ENCODE measurements around the gene ZNF813.
"Not testable (repeated sequence)": the region's sequence is repeated elsewhere in the genome, so short reads cannot be mapped to it uniquely, and the experiment has no call there.

ZNF813 gene

GRCh38 chr19:53455828-53456227 is 11.7 kb upstream of the ZNF813 start:
- DNase-seq (ENCODE audit: insufficient read length, low spot score) (no peak), FAIRE-seq (no peak)
- no peak for TF ChIP-seq CTCF (IDR thresholded peaks at IDR 0.05; ENCODE audit: insufficient read depth, missing control alignments)

DNA sequence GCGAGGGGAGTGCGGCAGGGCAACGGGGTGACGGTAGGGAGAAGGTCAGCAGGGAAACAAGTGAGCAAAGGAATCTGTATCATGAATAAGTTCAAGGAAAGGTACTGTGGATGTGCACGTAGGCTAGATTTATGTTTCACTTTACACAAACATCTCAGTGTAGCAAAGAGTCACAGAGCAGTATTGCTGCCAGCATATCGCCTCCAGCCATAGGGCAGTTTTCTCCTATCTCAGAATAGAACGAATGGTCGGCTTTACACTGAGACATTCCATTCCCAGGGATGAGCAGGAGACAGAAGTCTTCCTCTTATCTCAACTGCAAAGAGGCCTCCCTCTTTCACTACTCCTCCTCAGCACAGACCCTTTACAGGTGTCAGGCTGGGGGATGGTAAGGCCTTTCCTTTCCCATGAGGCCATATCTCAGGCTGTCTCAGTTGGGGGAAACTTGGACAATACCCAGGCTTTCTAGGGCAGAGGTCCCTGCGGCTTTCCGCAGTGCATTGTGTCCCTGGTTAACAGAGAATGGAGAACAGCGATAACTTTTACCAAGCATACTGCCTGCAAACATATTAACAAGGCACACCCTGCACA is 7.3 kb upstream of the ZNF813 start:
- DNase-seq (ENCODE audit: insufficient read length, low spot score); FAIRE-seq: not testable (repeated sequence)

GRCh38 chr19:53461866-53462265 is 5.7 kb upstream of the ZNF813 start:
- FAIRE-seq (no peak), DNase-seq (ENCODE audit: insufficient read length, low spot score) (no peak)
- TF ChIP-seq CTCF (IDR thresholded peaks at IDR 0.05; ENCODE audit: insufficient read depth, missing control alignments) = no peak

GRCh38 chr19:53462861-53463260 is 4.7 kb upstream of the ZNF813 start:
- FAIRE-seq (no peak), DNase-seq (ENCODE audit: insufficient read length, low spot score) (no peak)
- TF ChIP-seq CTCF (IDR thresholded peaks at IDR 0.05; ENCODE audit: insufficient read depth, missing control alignments) = no peak

DNA sequence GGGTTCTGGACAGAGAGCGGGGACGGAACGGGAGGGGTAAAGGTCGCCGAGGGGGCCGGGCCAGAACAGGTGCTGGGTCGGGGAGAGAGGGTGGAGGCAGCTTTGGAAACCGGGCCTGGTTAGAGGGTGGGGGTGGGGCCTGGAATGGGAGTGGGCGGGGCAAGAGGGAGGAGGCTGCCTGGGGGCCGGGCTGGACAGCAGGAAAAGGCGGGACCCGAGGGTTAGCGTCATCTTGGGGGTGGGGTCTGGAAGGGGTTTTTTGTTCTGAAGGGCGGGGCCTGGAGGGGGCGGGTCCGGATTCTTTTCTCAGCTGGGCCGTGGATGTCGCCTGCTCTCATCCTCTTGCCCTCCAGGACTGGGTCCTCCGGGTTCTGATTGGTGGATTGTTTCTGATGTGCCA is 4.3 kb upstream of the ZNF813 start:
- no peak for FAIRE-seq
- DNase-seq (ENCODE audit: insufficient read length, low spot score) = no peak
- TF ChIP-seq CTCF (IDR thresholded peaks at IDR 0.05; ENCODE audit: insufficient read depth, missing control alignments) = no peak

DNA sequence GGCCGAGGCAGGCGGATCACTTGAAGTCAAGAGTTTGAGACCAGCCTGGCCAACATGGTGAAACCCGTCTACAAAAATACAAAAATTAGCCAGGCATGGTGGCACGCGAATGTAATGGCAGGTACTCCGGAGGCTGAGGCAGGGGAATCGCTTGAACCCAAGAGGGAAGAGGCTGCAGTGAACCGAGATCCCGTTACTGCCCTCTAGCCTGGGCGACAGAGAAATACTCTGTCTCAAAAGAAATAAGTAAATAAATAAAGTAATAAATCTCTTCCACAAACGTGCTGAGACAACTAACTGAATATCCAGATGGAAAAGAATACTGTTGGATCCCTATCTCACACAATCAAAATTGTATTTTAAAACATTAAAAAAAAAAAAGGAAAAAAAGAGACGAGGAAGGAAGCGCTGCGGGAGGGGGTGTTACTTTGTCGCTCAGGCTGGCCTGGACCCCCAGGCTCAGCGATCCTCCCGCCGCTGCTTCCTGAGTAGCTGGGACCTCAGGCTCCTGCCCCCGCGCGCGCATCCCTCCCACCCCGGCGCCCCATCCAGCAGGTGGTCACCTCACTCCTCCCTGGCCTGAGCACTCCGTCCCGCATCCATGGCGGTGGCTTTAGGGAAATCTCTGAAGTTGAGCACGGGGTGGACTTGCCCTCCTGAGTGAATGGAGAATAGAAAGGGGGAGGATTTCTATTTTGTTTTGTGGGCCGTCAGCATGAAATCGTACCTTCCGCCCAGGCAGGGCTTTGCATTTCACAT is 628 bp upstream of the ZNF813 start:
- DNase-seq (ENCODE audit: insufficient read length, low spot score) (no peak), FAIRE-seq (no peak)

GRCh38 chr19:53468628-53469027 is 1.1 kb downstream of the ZNF813 start:
- not testable (repeated sequence) for DNase-seq (ENCODE audit: insufficient read length, low spot score); FAIRE-seq

More for the DNA sequence above, 628 bp upstream of the ZNF813 start:
- TF ChIP-seq CTCF (IDR thresholded peaks at IDR 0.05; ENCODE audit: insufficient read depth, missing control alignments) = no peak

- TF ChIP-seq CTCF (IDR thresholded peaks at IDR 0.05; ENCODE audit: insufficient read depth, missing control alignments) = no peak
- DNase-seq (ENCODE audit: insufficient read length, low spot score) (no peak), FAIRE-seq (no peak)
Observed at GRCh38 chr19:53471916-53472315, 4.4 kb downstream of the ZNF813 start.

- not testable (repeated sequence) for DNase-seq (ENCODE audit: insufficient read length, low spot score); FAIRE-seq
Observed at GRCh38 chr19:53474832-53475231, 7.3 kb downstream of the ZNF813 start.

GRCh38 chr19:53475470-53475869 is 7.9 kb downstream of the ZNF813 start:
- not testable (repeated sequence) for FAIRE-seq; DNase-seq (ENCODE audit: insufficient read length, low spot score)

DNA sequence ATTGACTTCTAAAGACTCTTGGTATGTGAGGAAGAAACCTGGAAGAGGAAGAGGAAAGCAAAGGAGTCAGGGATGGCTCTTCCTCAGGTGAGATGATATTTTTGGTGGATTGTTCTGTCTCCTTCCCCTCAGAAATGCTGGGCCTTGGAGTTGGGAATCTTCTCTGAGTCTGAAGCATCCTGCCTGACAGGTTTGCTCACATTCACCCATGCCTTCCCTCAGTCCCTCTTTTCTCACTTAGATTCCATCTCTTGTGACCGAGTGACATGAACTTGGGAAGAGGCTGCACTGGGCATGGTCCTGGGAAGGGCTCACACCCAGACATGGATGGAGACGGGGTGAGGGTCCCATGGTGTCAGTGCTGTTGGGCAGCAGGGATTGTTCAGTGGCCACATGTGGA is 16.2 kb downstream of the ZNF813 start:
- not testable (repeated sequence) for DNase-seq (ENCODE audit: insufficient read length, low spot score); FAIRE-seq

Measured in D721Med (cell line).